ENCODE measurements around the gene GIPC3.
A peak's percentile ranks its signal among the peaks of the same experiment; 100 is the strongest.

Gene GIPC3

DNA sequence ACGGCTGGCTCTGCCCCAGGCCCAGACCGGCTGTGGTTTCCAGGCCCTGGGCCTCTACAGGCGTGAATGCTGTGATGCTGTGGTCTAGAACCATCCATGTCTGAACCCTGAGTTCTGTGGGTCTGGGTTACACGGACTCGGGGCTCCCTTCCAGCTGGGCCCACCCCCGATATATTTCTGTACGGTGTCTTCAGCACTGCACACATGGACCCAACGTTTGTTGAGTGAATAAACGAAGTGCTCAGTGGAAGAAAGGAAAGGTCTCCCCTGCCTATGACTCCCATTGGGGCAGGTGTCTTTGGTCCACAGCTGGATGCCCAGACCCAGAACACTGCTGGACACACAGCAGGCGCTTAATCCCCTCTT is 39.6 kb upstream of the GIPC3 start:
- TF ChIP-seq, protein P1, sequence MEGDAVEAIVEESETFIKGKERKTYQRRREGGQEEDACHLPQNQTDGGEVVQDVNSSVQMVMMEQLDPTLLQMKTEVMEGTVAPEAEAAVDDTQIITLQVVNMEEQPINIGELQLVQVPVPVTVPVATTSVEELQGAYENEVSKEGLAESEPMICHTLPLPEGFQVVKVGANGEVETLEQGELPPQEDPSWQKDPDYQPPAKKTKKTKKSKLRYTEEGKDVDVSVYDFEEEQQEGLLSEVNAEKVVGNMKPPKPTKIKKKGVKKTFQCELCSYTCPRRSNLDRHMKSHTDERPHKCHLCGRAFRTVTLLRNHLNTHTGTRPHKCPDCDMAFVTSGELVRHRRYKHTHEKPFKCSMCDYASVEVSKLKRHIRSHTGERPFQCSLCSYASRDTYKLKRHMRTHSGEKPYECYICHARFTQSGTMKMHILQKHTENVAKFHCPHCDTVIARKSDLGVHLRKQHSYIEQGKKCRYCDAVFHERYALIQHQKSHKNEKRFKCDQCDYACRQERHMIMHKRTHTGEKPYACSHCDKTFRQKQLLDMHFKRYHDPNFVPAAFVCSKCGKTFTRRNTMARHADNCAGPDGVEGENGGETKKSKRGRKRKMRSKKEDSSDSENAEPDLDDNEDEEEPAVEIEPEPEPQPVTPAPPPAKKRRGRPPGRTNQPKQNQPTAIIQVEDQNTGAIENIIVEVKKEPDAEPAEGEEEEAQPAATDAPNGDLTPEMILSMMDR (IDR thresholded peaks at IDR 0.05; ENCODE audit: low read length, missing control alignments) = no peak
- DNase-seq (ENCODE audit: low read depth) = no peak
- no peak overlapping the region for H3K4me3 ChIP-seq (replicated peaks; ENCODE audit: low read depth, low read length)

DNA sequence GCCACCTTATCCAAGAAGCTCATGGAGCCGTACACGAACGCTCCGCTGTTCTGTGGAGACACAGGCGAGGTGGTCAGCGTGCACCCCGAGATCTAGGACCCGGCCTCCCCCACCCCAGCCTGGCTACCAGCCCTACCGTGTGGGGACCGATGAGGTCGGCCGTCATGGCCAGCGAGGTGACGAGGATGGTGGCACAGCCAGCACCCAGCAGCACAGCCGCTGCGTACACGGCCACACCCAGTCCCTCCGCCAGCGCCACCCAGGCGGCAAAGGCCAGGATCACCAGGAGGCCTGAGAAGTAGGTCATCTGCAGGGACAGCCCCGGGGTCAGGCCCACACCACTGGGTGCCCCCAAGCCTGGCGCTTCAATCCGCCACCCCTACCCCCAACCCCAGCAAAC is 39.2 kb upstream of the GIPC3 start:
- TF ChIP-seq, protein P1 (IDR thresholded peaks at IDR 0.05; ENCODE audit: low read length, missing control alignments) = no peak
- no peak overlapping the region for H3K4me3 ChIP-seq (replicated peaks; ENCODE audit: low read depth, low read length)
- no peak for DNase-seq (ENCODE audit: low read depth)

DNA sequence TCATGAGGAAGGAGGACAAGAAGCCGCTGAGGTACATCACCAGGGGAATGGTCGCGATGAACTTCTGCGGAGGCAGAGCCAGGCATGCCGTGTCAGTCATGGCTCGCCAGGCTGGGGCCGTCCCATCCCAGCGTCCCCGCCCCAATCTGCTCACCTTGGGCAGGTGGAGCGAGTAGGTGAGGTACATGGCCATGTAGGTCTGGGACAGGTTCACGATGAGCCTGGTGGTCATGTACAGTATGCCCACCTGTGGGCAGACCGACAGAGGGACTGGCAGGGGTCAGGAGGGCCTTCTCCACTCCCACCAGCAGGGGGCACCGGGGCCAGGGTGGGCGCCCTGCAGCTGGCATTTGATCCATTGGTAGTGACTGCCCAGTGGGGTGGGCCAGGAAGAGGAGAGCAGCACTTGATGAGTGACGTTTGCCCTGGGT is 38.0 kb upstream of the GIPC3 start:
- TF ChIP-seq, protein P1 (IDR thresholded peaks at IDR 0.05; ENCODE audit: low read length, missing control alignments) = peak; percentile 56
- DNase-seq (ENCODE audit: low read depth) = peak; percentile 17
- H3K4me3 ChIP-seq (replicated peaks; ENCODE audit: low read depth, low read length) = no peak overlapping the region

DNA sequence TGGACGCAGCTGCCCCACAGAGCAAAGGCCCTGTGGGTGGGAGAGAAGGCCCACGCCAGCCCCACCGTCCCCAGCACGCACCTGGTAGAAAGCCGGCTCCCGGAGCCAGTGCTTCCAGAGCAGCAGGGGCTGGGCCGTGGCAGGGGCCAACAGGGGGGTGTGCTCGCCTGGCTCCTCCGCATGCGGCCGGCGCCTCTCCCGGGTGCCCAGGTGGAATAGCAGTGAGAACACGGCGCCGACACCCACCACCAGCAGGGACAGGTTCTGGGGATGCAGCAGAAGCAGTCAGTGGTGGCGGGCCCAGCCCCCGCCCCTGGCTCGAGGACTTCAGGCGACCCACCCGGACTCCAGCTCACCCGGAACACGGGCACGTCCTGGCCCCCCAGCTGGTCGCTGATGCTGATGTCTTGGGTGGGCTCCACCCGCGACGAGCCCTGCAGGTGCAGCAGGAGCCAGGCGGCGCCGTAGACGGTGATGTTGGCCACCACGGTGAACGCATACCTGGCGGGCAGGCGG is 37.5 kb upstream of the GIPC3 start:
- DNase-seq (ENCODE audit: low read depth) = no peak
- TF ChIP-seq, protein P1 (IDR thresholded peaks at IDR 0.05; ENCODE audit: low read length, missing control alignments) = no peak
- no peak overlapping the region for H3K4me3 ChIP-seq (replicated peaks; ENCODE audit: low read depth, low read length)

DNA sequence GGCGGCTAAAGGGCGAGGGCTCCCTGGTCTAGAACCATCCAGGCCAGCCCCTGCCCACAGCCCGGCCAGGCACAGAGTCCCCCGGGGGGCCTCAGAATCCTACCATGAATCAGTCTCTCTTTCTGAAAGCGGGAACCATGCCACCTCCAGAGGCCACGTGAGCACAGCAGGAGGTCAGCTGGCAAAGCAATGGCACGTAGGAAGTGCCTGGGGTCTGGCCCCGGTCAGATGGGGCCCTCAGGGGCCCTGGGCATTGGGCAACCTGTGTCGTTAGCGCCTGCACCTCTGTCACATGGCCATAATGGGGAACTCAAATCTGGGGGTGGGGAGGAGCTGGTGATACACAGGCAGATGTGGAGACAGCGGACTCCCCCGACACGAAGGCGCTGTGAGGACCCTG is 36.7 kb upstream of the GIPC3 start:
- no peak for DNase-seq (ENCODE audit: low read depth)
- TF ChIP-seq, protein P1 (IDR thresholded peaks at IDR 0.05; ENCODE audit: low read length, missing control alignments) = no peak
- no peak overlapping the region for H3K4me3 ChIP-seq (replicated peaks; ENCODE audit: low read depth, low read length)

DNA sequence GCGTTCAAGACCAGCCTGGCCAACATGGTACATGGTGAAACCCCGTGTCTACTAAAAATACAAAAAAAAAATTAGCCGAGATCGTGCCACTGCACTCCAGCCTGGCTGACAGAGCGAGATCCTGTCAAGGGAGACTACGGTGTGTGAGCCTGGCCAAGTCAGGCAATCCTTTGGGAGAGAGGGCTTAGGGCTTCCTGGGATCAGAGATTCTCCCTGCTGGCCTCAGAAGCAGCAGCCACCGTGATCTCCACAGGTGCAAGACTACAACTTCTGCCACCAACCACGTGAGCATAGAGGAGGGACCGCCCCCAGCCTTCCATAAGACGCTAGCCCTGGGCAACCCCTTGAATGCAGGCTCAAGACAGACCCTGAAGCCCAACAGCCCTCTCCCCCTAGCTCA is 35.5 kb upstream of the GIPC3 start:
- no peak for DNase-seq (ENCODE audit: low read depth)
- H3K4me3 ChIP-seq (replicated peaks; ENCODE audit: low read depth, low read length) = no peak overlapping the region
- TF ChIP-seq, protein P1 (IDR thresholded peaks at IDR 0.05; ENCODE audit: low read length, missing control alignments) = no peak

All from fibroblast of pulmonary artery (primary cell).